ENCODE results near the gene CASQ1.

The CASQ1 gene

DNA sequence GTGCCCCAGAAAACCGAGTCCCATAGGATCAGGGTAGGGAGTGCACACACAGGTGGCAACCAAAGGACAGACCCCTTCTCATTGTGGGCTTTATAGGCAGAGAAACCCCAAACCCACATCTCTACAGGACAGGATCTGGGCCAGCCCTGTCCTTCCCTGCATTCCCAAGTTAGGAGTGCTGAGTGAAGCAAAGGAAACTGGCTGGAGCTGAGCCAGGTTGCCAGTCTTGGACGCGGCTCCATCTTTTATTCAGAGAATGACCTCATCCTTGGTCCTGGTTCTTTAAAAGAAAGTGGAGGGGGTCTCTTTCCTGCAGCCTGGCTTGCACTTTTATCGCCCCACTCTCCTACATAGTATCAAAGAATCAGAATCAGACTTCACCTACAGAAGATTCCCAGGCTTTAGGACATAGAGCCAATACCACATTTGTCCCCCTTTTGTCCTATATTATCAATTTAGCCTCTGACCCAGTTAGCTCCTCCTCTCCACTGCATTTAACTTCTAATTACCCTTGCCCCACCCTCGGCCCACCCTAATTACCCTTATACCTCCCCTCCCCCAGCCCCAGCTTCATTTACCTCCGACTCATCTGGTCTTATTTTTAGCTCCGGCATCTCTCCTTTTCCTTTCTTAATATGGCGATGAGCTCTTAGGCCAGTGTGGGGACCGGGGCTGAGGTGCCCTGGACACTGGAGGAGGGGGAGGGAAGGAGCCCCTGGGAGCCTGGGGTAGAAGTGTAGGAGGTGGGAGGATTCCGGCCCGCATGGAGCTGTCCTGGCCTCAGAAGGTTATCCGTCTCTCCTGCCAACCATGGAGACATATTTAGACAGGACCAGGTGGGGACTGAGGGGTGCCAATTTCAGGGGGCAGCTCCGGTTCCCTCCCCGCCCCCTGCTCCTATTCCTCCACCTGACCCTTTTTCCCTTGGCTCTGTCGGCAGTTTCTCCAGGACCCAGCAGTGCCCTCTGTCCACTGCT lies at the start of gene CASQ1:
CASQ1 (plus strand) TSS at position 927 of the 977 bp plus-strand sequence. CDS start 177 bp downstream, outside the sequence.
- DNase-seq: no peak

DNA sequence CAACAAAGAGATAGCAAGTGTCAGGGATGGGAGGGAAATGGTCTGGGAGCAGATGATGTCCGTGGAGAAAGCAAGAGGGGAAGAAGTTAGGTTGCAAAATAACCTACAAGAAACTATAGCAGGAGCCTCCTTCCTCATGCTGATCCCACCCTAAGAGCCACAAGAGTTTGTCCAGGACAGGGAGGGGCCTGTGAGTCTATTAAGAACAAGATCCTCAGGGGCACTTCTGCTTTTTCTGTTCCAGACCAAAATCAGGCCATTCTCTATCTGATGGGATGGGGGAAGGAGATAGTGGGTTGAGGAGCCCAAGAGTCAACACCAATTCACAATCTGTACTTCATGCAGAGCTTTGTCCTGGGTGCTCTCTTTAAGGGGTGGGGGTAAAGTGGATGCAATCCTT lies 46.7 kb upstream of the CASQ1 start:
- peak; percentile 70 for DNase-seq

DNA sequence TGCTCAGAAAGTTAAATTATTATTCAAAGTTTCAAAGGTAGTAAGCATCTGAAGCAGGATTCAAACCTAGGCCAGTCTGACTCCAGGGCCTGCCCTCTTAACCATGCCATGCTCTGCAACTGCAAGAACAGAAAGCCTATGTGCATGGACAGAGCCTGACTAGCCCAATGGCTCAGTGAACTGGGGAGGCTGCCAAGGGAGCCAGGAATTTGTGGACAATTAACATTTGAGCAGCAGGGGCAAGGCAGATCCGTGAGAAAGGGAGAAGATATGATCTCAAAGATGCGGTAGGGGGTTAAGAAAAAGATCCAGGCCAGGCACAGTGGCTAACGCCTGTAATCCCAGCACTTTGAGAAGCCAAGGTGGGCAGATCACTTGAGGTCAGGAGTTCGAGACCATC lies 45.5 kb upstream of the CASQ1 start:
- no peak for DNase-seq

GRCh38 chr1:160146107-160146506 lies 44.3 kb upstream of the CASQ1 start:
- DNase-seq: no peak

GRCh38 chr1:160148121-160148520 lies 42.3 kb upstream of the CASQ1 start:
- DNase-seq: no peak

GRCh38 chr1:160149233-160149632 lies 41.1 kb upstream of the CASQ1 start:
- no peak for DNase-seq

DNA sequence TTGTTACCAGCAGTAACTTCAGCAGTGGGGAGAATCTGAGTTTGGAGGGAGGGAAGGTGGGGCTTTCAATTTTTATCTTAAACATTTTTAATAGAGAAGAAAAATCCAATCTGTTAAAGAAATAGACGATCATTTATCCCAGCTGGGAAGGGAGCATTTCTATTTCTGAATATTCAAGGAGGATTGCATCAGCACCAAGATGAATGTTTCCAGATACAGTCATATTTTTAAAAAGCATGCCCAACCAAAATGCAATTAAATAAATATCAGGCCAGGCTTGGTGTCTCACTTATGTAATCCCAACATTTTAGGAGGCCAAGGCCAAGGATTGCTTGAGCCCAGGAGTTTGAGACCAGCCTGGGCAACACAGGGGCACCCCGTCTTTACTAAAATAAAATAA lies 40.7 kb upstream of the CASQ1 start:
- peak; percentile 32 for DNase-seq

- no peak for DNase-seq
Measured at GRCh38 chr1:160151303-160151702, 39.1 kb upstream of the CASQ1 start, which contains the start of gene ATP1A4. Gene ATP1A4 (plus strand): TSS chr1:160151603. CDS start chr1:160152041, 438 bp downstream.

DNA sequence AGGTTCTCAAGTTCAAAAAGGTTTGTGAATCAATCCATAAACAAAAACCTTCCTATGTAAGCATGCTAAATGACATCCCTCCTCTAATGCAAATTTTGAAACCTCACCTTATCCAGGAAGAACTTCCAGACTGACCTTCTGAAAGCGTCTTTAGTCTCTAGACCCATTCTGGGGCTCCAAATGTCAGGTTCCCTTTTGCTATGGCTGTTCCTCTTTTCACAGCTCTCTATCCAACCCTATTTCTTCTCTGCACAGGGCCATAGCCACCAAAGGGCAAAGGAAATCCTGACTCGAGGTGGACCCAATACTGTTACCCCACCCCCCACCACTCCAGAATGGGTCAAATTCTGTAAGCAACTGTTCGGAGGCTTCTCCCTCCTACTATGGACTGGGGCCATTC lies 35.6 kb upstream of the CASQ1 start:
- DNase-seq: peak; percentile 14

GRCh38 chr1:160156361-160156760 lies 34.0 kb upstream of the CASQ1 start:
- DNase-seq: no peak

GRCh38 chr1:160157174-160157573 lies 33.2 kb upstream of the CASQ1 start:
- no peak for DNase-seq

DNA sequence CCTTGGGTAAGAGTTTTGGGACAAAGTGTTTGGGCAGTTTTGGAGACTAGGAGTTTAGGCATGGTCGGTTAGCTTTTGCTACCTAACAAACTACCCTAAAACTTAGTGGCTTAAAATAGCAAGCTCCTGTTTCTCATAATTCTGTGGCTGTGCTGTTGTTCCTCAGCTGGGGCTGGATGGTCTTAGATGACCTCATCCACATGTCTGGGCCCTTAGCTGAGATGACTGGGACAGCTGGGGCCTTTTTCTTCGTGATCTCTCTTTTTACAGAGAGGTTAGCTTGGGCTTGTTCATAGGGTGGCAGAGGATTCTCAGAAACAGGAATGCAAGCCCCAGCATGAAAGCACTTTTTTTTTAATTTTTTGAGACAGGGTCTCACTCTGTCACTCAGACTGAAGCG lies 32.3 kb upstream of the CASQ1 start:
- no peak for DNase-seq

DNA sequence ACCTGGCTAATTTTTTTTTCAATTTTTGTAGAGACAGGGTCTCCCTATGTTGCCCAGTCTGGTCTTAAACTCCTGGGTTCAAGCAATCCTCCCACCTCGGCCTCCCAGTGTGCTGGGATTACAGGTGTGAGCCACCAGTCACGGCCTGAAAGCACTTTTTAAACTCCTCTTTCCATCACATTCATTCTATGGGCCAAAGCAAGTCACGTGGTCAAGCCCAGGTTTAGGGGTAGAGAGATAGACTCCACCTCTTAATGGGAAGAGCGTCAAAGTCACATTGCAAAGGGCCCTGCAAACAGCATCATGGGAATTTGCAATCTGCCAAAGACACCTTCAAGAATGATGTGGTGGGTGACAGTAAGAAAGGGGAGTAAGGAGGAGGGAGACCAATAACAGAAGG lies 31.8 kb upstream of the CASQ1 start:
- no peak for DNase-seq

- no peak for DNase-seq
Measured at GRCh38 chr1:160159846-160160245, 30.5 kb upstream of the CASQ1 start.

GRCh38 chr1:160161965-160162705 lies 28.2 kb upstream of the CASQ1 start:
- DNase-seq: peak; percentile 46

DNA sequence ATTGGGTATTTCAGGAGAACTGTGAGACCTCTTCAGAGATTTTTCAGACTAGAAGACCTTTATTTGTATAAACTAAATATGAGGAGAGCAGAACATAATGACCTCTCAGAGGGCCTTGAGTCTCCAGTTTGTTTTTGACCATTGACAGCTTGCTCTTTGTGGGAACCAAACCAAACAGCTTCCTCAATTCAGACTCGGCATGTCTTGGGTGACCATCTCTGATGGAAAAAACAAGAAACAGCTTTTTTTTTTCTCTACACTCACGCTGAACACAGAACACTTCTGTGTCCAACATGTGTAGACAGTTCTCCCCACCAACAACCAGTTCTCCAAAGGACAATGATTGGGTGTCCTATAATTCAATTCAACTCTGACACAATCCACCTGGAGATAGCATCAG lies 27.4 kb upstream of the CASQ1 start:
- DNase-seq: peak; percentile 39

DNA sequence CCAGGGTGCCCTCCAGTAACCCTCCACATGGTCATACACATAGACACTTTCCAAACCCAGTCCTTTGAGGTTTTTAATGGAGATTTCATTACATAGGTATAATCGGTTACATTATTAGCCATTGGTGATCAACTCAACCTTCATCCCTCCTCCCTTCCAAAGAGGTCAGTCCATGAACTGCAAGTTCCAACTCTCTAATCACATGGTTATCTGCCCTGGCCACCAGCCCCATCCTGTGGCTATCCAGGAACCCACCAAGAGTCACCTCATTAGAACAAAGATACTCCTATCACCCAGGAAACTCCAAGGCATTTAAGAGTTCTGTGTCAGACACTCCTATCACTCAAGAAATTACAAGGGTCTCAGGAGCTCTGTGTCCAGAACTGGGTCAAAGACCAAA lies 26.8 kb upstream of the CASQ1 start:
- DNase-seq: peak; percentile 41

GRCh38 chr1:160164121-160164520 lies 26.3 kb upstream of the CASQ1 start:
- DNase-seq: no peak

- DNase-seq: no peak
Measured at GRCh38 chr1:160166166-160166868, 24.1 kb upstream of the CASQ1 start.

DNA sequence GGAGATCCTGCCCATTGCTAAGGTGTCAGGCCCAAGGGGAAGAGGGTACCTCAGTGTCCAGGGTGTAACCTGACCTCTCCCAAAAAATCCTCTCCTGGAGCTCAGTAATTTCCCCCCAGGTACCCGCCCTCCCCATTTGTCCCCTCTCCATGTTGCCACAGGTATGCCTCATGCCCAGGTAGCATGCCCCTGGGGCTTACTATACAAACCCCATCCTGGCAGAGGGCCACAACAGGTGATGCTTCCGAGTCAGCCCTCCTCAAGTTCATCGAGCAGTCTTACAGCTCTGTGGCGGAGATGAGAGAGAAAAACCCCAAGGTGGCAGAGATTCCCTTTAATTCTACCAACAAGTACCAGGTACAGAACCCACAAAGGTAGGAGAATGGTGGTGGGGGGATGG lies 23.3 kb upstream of the CASQ1 start:
- DNase-seq: no peak

DNA sequence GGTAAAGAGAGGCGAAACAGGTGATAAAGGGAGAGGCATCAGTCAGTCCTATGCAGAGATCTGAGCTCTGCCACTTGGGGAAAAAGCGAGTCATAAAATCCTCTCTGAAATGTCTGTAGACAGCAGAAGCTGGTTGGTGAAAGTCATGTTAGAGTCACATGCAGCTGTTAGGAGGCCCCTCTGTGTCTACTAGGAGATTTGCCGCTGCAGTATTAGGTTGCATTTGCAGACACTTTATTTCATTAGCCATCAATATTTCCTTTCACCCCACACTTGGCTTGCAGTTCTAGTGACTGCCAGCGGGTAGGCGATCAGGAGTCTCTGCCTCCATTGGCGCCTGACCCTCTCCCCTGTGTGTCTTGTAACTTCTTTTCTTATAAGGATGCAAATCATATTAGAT lies 22.8 kb upstream of the CASQ1 start:
- no peak for DNase-seq

GRCh38 chr1:160168016-160168415 lies 22.4 kb upstream of the CASQ1 start:
- DNase-seq: no peak

Measured in OCI-M1 (cell line).